ENCODE measurements around the gene MAML2.

MAML2 gene

DNA sequence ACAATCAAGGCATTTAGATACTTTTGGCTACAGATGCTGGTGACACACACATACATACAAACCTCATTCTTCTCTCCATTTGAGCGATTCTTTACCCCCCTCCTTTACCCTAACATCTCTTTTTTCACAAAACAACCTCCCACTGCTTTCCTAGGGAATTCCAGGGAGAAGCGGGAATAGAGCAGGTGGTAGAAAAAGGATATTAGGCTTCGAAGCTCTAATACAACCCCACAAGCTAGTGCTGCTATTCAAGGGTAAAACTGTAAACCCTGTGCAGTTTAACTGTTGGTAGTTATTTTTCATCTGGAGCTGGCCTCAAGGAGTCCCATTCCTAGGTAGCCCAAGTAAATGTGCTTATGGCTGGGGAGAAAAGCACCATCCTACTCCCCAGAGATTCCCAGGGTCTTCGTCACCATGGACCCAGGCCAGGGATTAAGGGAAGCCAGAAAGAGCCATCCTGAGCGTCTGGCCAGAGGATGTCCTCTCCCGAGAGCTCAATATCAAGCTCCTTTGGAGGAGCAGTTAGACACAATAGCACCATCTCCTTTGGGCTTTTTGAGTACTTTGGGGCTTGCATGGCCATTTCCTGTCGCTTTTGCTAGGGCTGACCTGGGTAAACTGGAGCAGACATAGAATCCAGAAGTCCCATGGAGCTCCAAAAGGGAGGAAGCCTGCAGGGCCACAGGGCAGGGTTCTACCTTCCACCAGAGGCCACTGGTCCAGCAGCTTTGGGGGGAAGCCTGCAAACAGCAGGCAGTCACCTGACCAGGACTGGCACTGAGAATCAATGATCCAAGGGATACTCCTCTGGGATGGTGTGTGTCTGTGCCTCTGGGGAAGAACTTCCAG lies 3.1 kb downstream of the MAML2 start:
- no peak for DNase-seq (ENCODE audit: low read depth in 1 of 2, low spot score in 1 of 2)

DNA sequence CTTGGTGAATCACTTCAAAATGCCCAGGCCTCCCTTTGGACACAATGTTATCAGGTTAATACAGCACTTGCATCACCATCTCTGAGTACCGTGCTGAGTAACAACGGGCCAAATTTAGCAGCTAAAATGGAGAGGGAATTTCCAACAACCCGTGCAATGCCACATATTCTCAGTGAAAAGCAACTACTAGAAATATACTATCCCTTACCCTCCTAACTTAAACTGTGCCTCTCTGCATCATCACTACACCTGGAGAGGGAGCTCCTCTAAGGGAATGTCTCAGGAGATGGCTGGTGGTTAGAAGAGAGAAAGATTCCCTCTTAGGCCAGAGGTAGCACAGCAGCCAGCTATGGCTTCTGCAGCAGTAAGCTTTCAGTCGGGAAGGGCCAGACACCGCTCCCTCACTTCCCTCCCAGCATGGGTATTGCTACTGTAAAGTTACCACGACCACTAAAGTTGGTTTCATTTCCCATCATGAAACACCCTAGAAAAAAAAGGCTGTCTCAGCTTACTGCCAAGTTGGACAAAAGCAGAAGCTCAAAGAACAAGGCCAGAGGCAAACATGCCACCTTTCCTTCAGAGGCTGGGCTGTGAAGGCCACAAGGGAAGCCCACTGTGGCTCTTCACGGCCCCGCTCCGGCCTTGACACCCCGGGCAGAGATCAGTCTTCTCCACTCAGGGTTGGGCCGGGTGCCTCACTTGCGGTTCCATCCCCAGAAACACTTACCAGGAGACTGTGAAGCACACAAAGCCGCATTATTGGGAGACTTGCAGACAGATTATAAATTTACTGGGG lies 3.9 kb downstream of the MAML2 start:
- DNase-seq (ENCODE audit: low read depth in 1 of 2, low spot score in 1 of 2): no peak

DNA sequence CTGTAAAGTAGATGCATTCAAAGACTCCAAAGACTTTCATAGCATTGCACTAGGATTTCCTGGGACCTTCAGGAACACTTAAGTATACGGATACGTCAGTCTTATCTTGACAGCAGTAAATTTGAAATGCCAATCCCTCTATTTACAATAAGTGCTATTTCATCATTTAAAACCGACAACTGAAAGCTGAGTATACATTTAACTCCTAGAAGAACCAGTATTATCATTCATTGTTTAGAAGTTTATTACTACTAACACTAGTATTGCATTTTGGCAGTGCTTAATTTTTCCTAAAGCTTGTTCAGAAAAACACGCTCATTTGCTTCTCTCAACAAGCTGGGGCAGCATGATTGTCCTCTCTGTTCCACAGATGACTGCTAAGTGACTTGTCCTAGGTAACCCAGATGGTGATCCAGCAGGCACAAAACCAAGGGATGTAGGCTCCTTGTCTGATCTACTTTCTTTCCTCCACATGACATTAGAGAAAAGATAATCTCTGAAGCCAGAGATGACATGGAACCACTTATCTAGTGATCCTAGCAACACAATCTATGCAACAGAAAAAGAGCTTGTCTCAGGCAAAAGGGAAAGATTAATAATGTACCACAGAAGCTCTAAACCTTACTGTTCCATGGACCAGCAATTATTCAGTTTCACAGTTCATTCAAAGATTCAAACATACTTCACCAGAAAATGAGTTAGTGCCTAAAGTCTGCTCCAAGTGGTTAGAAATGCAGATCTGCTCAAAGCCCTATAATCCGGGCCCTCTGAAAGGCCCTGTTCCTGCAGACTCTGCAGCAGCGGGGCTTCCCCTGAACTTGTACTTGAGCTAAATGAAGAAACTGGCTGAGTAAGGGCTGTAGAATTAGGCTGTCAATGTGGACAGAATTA lies 5.2 kb downstream of the MAML2 start:
- DNase-seq (ENCODE audit: low read depth in 1 of 2, low spot score in 1 of 2): no peak

GRCh38 chr11:96335388-96335787 lies 7.6 kb downstream of the MAML2 start:
- no peak for DNase-seq (ENCODE audit: low read depth in 1 of 2, low spot score in 1 of 2)

- no peak for DNase-seq (ENCODE audit: low read depth in 1 of 2, low spot score in 1 of 2)
Observed at GRCh38 chr11:96334219-96334618, 8.8 kb downstream of the MAML2 start.

DNA sequence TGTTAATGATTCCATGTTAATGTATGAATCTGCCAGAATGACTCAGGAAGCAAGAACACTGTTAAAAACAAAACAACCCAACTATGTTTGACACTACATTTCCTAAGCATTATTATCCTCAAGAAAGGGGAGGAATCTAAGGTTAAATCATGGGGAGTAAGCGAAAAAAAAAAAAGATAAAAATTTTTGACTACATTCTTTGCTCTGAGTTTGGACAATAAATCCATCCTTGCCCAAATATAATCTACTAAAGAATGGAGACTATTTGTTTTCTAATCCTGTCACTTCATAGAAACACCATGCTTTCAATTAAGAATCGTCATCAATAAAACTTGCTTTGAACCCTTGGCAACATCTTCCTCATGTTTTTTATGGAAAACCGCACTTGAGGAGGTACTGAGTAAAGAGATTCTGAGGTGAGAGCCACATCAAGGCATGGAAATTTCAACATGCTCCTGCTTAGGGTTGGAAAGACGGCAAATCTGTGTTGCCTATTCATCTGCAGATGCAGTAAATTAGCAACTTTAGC lies 9.7 kb downstream of the MAML2 start:
- DNase-seq (ENCODE audit: low read depth in 1 of 2, low spot score in 1 of 2): no peak

DNA sequence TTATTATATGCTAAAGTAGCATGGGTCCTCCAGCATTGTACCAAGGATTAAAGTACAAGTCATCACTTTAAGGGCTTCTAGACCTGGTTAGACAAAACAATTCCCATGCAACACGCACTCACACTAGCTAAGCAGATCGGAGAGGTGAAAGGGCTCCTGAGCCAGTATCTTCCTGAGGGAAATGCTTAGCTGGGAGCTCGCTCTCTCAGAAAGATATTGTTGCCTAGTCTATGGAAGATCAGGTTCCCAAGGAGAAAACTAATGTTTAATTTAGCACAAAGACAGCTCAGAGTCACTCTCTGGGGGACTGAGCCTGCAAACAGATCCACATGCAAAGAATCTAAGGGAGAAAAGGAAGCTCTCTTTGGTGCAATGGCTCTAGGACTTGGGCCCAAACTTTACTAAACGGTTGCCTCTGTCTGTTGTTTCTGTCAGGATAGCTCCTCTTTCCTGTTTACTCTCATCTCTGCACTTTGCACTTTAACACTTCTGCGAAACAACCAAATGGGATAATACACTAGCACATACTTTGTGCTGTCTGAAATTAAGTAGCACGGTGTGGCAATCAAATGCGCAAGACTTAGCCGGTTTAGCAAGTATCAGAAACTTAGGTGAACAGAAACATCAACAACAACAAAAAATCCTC lies 10.7 kb downstream of the MAML2 start:
- DNase-seq (ENCODE audit: low read depth in 1 of 2, low spot score in 1 of 2): no peak

DNA sequence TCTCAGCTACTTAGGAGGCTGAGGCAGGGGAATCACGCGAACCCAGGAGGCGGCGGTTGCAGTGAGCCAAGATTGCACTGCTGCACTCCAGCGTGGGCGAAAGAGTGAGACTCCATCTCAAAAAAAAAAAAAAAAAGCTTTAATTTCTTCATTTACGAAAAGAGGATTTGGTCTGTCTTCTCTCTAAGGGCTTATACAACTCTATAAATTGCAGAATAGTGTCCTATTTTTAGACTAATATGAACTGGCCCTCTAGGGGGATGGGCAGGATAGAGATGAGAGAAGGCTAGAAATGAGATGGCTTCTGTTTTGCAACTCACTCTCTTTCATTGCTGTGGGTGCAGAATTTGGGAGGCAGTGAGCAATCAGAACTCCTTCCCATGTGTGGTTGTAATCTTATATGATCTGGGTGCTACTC lies 11.3 kb downstream of the MAML2 start:
- DNase-seq (ENCODE audit: low read depth in 1 of 2, low spot score in 1 of 2): no peak

- DNase-seq (ENCODE audit: low read depth in 1 of 2, low spot score in 1 of 2): no peak
Observed at GRCh38 chr11:96330511-96330859, 12.5 kb downstream of the MAML2 start.

GRCh38 chr11:96329855-96330510 lies 13.0 kb downstream of the MAML2 start:
- no peak for DNase-seq (ENCODE audit: low read depth in 1 of 2, low spot score in 1 of 2)

DNA sequence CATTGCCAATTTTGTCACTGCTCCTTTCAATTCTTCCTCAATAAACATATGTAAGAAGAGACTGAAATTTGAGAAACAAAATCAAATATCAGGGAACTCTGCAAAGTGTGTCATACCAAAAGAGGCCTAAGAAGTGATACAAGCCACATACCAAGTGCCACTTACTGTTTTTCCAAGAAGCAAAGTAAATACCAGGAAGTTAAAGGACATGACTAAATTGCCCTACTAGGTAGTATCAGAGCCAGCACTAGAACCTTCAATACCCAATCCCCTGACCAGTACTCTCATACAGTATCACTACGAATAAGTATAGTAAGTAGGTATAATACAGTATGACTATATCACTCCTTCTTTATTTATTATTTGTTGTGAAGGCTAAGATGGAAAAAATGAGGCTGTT lies 13.6 kb downstream of the MAML2 start:
- no peak for DNase-seq (ENCODE audit: low read depth in 1 of 2, low spot score in 1 of 2)

- no peak for DNase-seq (ENCODE audit: low read depth in 1 of 2, low spot score in 1 of 2)
Observed at GRCh38 chr11:96328395-96329010, 14.5 kb downstream of the MAML2 start.

DNA sequence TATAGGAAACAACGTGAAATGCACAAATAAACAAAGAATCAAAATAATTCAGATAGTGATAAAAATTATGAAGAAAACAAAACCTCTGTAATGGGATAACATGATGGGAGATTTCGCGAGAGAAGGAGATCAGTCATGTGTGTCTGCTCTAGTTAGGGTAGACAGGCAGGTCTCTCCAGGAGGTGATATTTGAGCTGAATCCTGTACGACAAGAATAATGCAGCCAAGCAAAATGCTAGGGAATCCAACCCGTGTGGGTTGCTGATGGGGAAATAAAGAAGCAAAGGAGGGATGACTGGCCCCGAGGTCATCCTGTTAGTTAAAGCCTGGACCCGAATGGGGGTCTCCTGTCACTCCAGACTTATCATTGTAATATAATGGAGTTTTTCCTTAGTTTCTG lies 16.0 kb downstream of the MAML2 start:
- no peak for DNase-seq (ENCODE audit: low read depth in 1 of 2, low spot score in 1 of 2)

DNA sequence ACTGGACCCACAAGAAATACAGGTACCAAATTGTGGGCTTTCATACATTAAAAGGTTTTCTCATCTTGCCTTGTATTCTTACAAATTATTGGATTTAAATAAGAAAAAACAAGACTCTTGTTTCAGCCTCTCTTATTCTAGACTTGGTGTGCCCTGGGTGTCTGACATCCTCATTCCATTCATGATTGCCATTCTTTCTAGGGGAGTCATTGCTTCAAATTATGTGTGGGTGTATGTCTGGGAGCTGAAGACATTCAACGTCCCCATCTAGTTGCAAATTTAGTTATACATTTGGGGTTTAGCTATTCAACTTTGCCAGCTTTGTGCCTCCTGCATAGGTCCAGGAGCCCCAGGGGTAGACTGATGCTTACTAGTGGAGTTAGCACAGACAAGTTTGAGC lies 18.1 kb downstream of the MAML2 start:
- no peak for DNase-seq (ENCODE audit: low read depth in 1 of 2, low spot score in 1 of 2)

GRCh38 chr11:96323642-96323985 lies 19.4 kb downstream of the MAML2 start:
- DNase-seq (ENCODE audit: low read depth in 1 of 2, low spot score in 1 of 2): no peak

- DNase-seq (ENCODE audit: low read depth in 1 of 2, low spot score in 1 of 2): no peak
Observed at GRCh38 chr11:96322775-96323641, 20.0 kb downstream of the MAML2 start.

- no peak for DNase-seq (ENCODE audit: low read depth in 1 of 2, low spot score in 1 of 2)
Observed at GRCh38 chr11:96321091-96321490, 21.9 kb downstream of the MAML2 start.

- DNase-seq (ENCODE audit: low read depth in 1 of 2, low spot score in 1 of 2): no peak
Observed at GRCh38 chr11:96319898-96320656, 22.9 kb downstream of the MAML2 start.

All from activated T-helper 1 cell treated with anti-CD3 and anti-CD28 coated beads, Interleukin-2, amount 50 U/mL, for 16 hours (primary cell).